Measurements from ENCODE around the gene CFAP46.

Gene CFAP46

GRCh38 chr10:132880128-132880981 is 62.0 kb downstream of the CFAP46 start:
- DNase-seq (ENCODE audit: low read depth): no peak
- H3K4me3 ChIP-seq (ENCODE audit: low read depth, low read length): no peak overlapping the region
- TF ChIP-seq, protein P1, sequence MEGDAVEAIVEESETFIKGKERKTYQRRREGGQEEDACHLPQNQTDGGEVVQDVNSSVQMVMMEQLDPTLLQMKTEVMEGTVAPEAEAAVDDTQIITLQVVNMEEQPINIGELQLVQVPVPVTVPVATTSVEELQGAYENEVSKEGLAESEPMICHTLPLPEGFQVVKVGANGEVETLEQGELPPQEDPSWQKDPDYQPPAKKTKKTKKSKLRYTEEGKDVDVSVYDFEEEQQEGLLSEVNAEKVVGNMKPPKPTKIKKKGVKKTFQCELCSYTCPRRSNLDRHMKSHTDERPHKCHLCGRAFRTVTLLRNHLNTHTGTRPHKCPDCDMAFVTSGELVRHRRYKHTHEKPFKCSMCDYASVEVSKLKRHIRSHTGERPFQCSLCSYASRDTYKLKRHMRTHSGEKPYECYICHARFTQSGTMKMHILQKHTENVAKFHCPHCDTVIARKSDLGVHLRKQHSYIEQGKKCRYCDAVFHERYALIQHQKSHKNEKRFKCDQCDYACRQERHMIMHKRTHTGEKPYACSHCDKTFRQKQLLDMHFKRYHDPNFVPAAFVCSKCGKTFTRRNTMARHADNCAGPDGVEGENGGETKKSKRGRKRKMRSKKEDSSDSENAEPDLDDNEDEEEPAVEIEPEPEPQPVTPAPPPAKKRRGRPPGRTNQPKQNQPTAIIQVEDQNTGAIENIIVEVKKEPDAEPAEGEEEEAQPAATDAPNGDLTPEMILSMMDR (IDR thresholded peaks at IDR 0.05; ENCODE audit: control insufficient read depth, extremely low read depth, insufficient read depth): no peak

- no peak overlapping the region for H3K4me3 ChIP-seq (ENCODE audit: low read depth, low read length)
- no peak for DNase-seq (ENCODE audit: low read depth)
- TF ChIP-seq, protein P1 (IDR thresholded peaks at IDR 0.05; ENCODE audit: control insufficient read depth, extremely low read depth, insufficient read depth): no peak
Observed at GRCh38 chr10:132879408-132880127, 62.8 kb downstream of the CFAP46 start.

- H3K4me3 ChIP-seq (ENCODE audit: low read depth, low read length): no peak overlapping the region
- TF ChIP-seq, protein P1 (IDR thresholded peaks at IDR 0.05; ENCODE audit: control insufficient read depth, extremely low read depth, insufficient read depth): no peak
- DNase-seq (ENCODE audit: low read depth): no peak
Observed at GRCh38 chr10:132878730-132879407, 63.5 kb downstream of the CFAP46 start.

DNA sequence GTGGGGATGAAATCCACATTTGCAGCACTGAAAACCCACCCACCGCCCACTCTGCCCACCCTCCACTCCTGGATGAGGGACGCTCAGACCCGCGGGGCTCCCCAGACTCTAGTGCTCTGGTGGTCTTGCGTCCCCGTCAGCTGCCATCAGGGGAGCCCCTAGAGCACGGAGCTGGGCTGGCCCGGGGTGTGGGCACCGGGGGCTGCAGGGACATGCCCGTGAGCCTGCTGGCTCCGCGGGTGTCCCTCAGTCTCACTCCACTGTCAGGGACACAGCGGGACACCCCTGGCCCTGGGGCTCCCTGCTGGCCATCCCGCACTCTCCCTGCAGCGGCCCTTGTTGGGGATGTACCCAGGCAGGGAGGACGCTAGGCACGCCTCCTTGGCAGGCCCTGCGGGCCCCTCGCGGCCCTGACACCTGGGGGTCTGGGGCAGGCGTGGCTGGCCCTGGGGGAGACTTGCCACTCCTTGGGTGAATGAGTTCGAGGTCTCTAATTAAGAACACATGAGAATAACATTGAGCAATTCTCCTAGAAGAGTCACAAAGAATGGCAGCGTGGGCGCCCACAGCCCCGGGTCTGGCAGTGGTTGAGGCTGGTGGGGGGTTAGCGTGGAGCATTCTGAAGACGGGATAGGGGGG is 64.2 kb downstream of the CFAP46 start:
- no peak for DNase-seq (ENCODE audit: low read depth)
- TF ChIP-seq, protein P1 (IDR thresholded peaks at IDR 0.05; ENCODE audit: control insufficient read depth, extremely low read depth, insufficient read depth): no peak
- no peak overlapping the region for H3K4me3 ChIP-seq (ENCODE audit: low read depth, low read length)

DNA sequence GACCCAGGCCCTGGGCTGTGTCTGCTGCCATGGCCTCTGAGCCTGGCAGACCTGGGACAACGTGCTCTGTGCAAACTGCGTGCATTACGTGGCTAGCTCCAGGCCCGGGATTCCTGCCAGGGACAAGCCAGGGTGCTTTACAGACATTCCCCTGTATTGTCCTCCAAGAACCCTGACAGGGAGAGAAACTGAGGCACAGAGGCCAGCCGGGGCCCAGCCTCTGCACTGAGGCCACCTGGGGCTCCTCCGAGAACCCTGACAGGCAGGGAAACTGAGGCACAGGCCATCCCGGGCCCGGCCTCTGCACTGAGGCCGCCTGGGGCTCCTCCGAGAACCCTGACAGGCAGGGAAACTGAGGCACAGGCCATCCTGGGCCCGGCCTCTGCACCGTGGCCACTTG is 64.9 kb downstream of the CFAP46 start:
- TF ChIP-seq, protein P1 (IDR thresholded peaks at IDR 0.05; ENCODE audit: control insufficient read depth, extremely low read depth, insufficient read depth): no peak
- no peak for DNase-seq (ENCODE audit: low read depth)
- H3K4me3 ChIP-seq (ENCODE audit: low read depth, low read length): no peak overlapping the region

DNA sequence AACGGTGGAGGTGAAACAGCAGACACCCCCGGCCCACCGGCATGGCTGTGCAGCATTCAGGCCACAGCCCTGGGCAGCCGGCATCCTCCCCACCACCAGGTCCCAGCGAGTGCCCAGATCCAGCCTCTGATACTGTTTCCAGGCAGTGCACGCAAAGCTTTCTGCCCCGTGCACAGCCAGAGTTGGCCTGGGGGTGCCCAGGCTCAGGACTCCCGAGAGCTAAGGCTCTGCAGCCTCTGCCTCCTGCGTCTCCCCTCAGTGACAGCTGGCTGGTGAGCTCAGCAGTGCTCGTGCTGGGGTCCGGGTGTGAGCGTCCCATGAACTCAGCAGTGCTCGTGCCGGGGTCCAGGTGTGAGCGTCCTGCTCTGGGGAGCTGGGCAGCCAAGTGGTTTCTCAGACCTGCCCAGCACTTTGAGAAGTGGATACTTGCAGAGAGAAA is 65.4 kb downstream of the CFAP46 start:
- TF ChIP-seq, protein P1 (IDR thresholded peaks at IDR 0.05; ENCODE audit: control insufficient read depth, extremely low read depth, insufficient read depth): no peak

More for the DNA sequence above, 65.4 kb downstream of the CFAP46 start:
- DNase-seq (ENCODE audit: low read depth): no peak
- no peak overlapping the region for H3K4me3 ChIP-seq (ENCODE audit: low read depth, low read length)

Measured in LNCaP clone FGC (cell line).